Left lung (tissue), 10 donors: ENCODE measurements around the gene GJB4. TPM values are rescaled to one million over a fixed set of nuclear protein-coding genes. Genes with fewer than 3 reads are reported as not detected.
A peak's percentile ranks its signal among the peaks of the same experiment; 100 is the strongest.

Experiments used
- ATAC-seq: fragments of 200-7000 bp; cut with Tn5 transposase; one replicate; pipeline ENCODE4 v1.9.1; 2020; ENCODE audit warnings: moderate library complexity
- DNase-seq, 4 donors: peaks; one replicate each; pipeline ENCODE4 v3.0.0-alpha.2; 2013 to 2020
- H3K27ac ChIP-seq, 2 donors: fragments of 200-600 bp; sonication (generic) in 1 of 2; one replicate each; pipeline versions ENCODE4 v1.5.0 to v1.8.0; 2020 to 2021
- H3K27me3 ChIP-seq, 2 donors: fragments of 200-600 bp; sonication (generic) in 1 of 2; one replicate each; pipeline versions ENCODE4 v1.5.0 to v1.8.0; 2020 to 2021
- H3K36me3 ChIP-seq, 2 donors: fragments of 200-600 bp; sonication (generic) in 1 of 2; one replicate each; pipeline versions ENCODE4 v1.5.0 to v1.8.0; 2020 to 2021
- H3K4me1 ChIP-seq, 2 donors: fragments of 200-600 bp; one replicate each; pipeline ENCODE4 v1.8.0; 2021
- H3K4me3 ChIP-seq, 2 donors: fragments of 200-600 bp; sonication (generic) in 1 of 2; one replicate each; pipeline versions ENCODE4 v1.5.0 to v1.8.0; 2020 to 2021; ENCODE audit warnings: mild to moderate bottlenecking in 1 of 2
- H3K9me3 ChIP-seq, 2 donors: fragments of 200-600 bp; sonication (generic) in 1 of 2; one replicate each; pipeline versions ENCODE4 v1.5.0 to v1.8.0; 2020 to 2021
- intact Hi-C, 2 donors: fragments of 100-400 bp; cut with DNase I; formaldehyde crosslinking; loops; one replicate each; pipeline versions ENCODE4 v1.11.2 to v1.14.2; 2022
- polyA plus RNA-seq, 6 donors: library from polyadenylated mRNA; unstranded; fragments of 120-200 nt; gene quantifications; one replicate each; pipeline ENCODE4 v1.2.1, GENCODE V29; 2013; ENCODE audit not compliant: insufficient read length in 6 of 6
- total RNA-seq, 2 donors: library from RNA; stranded (reverse); fragmentation: NEBNext Ultra II Directional; extraction: Animal tissue kit (Norgen Biotek cat#: 25700); gene quantifications; one replicate each; pipeline ENCODE4 v1.2.1, GENCODE V29; 2021
- TF ChIP-seq, protein P1 (sequence below), 2 donors: fragments of 200-600 bp; sonication (generic) in 1 of 2; IDR thresholded peaks; one replicate each; pipeline versions ENCODE4 v1.5.0 to v1.8.0; 2021; ENCODE audit warnings: antibody characterized with exemption in 2 of 2
- donor health status: DM: no; HTN: yes; CAD: no.
- donor health status: DM: no; HTN: no; CAD: no.

GJB4 gene
- total and polyA plus RNA-seq, 8 donors, result 0.06 to 0.08 TPM; not detected in 6

DNA sequence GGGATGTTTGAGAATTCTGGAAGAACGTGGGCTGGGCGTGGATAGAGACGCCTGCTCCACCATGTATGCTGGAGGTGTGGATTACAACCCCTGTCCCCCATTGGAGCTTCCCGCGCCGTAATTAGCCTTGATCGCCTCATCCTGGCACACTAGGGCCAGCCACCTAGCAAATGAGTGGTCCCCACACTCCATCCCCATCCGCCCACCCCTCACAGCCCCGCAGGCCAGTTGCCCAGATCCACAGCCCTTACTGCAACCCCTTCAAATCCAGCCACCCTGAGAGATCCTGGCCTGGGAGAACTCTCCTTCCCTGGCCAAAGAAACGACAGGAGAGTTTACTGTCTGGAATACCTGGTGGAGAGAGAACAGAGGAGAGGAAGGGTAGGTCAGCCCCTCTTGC, 32.9 kb downstream of the GJB4 start:
- no peak for DNase-seq
- Histone ChIP-seq H3K4me1 (no peaks in the 10 kb centered on the region), H3K27me3 (peaks cover 4 to 38% of the 10 kb centered on the region in 2 donors), H3K27ac (no peak overlapping the region), H3K4me3 (peak overlapping the region in 1 of 2 donors; percentile 42), H3K36me3 (peaks cover 0 to 7% of the 10 kb centered on the region in 2 donors), H3K9me3 (no peaks in the 10 kb centered on the region)
- TF ChIP-seq, protein P1, sequence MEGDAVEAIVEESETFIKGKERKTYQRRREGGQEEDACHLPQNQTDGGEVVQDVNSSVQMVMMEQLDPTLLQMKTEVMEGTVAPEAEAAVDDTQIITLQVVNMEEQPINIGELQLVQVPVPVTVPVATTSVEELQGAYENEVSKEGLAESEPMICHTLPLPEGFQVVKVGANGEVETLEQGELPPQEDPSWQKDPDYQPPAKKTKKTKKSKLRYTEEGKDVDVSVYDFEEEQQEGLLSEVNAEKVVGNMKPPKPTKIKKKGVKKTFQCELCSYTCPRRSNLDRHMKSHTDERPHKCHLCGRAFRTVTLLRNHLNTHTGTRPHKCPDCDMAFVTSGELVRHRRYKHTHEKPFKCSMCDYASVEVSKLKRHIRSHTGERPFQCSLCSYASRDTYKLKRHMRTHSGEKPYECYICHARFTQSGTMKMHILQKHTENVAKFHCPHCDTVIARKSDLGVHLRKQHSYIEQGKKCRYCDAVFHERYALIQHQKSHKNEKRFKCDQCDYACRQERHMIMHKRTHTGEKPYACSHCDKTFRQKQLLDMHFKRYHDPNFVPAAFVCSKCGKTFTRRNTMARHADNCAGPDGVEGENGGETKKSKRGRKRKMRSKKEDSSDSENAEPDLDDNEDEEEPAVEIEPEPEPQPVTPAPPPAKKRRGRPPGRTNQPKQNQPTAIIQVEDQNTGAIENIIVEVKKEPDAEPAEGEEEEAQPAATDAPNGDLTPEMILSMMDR (IDR thresholded peaks at IDR 0.05), result no peak
- no peak for ATAC-seq
- intact Hi-C loops, result loop anchor here in 1 of 2 donors (5.0 kb wide), 1 partner anchor 60 kb away; no protein-coding TSS in a partner anchor

DNA sequence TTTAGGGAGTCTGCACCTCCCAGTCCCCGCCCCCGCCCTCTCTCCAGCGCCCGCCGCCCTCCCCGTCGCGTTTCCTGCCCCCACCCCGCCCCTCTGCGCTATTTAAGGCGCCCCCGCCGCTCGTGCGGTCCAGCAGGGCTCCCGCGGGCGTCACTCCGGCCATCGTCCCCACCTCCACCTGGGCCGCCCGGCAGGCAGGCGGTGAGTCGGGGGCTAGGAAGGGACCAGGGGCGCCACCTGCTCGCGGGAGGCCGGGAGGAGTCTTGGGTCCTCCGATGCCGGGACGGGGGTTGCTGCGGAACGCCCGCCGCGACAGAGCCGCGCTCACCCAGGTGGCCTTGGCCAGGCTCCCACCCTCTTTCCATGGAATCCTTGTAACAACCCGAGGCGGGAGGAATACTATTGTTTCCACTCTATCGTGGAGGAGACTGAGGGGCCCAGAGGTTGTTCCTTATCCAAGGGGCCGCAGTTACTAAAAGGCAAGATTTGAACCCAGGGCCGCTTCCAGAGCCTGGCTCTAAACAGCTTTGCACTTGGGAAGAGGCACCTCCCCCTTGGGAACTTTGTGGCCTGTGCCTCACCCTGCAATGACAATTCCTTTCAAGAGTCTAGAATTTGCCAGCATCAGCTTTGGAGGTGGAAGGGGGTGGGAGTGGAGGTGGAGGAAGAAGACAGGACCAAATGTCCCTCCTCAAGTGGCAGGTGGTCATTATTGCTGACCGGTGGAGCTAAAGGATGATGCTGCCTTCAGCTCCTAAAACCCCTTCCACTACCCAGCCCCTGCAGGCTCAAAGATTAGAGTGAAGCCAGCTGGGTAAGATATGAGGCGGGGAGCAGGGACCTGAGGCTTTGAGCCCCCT, 33.6 kb downstream of the GJB4 start, which contains the start of gene GJA4:
Gene GJA4 (plus strand): TSS at position 132 of the 860 bp plus-strand sequence. CDS start 1,215 bp downstream, outside the sequence.
- Histone ChIP-seq H3K9me3 (no peaks in the 10 kb centered on the region), H3K4me1 (no peaks in the 10 kb centered on the region), H3K27me3 (peaks cover 4 to 38% of the 10 kb centered on the region in 2 donors), H3K4me3 (peak within 1 kb of the TSS; percentile 19 to 42), H3K36me3 (peaks cover 0 to 7% of the 10 kb centered on the region in 2 donors), H3K27ac (peak within 1 kb of the TSS; percentile 54 to 55)
- intact Hi-C loops, result loop anchor here in 1 of 2 donors (5.0 kb wide), 1 partner anchor 59 kb away; no protein-coding TSS in a partner anchor
- peak; percentile 23 for ATAC-seq
- DNase-seq, result peak in 1 of 4 donors; percentile 62
- TF ChIP-seq, protein P1 (IDR thresholded peaks at IDR 0.05), result no peak

DNA sequence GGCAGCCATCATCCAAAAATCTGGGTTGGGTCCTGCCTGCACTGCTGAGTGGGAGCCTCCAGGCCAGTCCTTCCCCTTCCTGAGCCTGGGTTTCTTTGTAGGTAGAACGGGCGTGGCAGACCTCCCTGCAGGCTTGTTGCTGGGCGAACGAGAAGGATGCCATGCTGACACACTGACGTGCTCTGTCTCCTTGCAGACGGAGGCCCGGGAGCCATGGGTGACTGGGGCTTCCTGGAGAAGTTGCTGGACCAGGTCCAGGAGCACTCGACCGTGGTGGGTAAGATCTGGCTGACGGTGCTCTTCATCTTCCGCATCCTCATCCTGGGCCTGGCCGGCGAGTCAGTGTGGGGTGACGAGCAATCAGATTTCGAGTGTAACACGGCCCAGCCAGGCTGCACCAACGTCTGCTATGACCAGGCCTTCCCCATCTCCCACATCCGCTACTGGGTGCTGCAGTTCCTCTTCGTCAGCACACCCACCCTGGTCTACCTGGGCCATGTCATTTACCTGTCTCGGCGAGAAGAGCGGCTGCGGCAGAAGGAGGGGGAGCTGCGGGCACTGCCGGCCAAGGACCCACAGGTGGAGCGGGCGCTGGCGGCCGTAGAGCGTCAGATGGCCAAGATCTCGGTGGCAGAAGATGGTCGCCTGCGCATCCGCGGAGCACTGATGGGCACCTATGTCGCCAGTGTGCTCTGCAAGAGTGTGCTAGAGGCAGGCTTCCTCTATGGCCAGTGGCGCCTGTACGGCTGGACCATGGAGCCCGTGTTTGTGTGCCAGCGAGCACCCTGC, 34.7 kb downstream of the GJB4 start:
- DNase-seq (peak in 1 of 4 donors; percentile 61), ATAC-seq (no peak)
- peaks cover 0 to 7% of the 10 kb centered on the region in 2 donors for H3K36me3 ChIP-seq
- no peaks in the 10 kb centered on the region for H3K9me3 ChIP-seq
- TF ChIP-seq, protein P1 (IDR thresholded peaks at IDR 0.05), result no peak
- H3K27me3 ChIP-seq, result peaks cover 4 to 38% of the 10 kb centered on the region in 2 donors
- peak overlapping the region; percentile 7 to 42 for H3K4me3 ChIP-seq
- H3K27ac ChIP-seq, result peak overlapping the region in 1 of 2 donors; percentile 54
- no peaks in the 10 kb centered on the region for H3K4me1 ChIP-seq
- intact Hi-C loops, result loop anchor here in 1 of 2 donors (5.0 kb wide), 1 partner anchor 58 kb away; no protein-coding TSS in a partner anchor

DNA sequence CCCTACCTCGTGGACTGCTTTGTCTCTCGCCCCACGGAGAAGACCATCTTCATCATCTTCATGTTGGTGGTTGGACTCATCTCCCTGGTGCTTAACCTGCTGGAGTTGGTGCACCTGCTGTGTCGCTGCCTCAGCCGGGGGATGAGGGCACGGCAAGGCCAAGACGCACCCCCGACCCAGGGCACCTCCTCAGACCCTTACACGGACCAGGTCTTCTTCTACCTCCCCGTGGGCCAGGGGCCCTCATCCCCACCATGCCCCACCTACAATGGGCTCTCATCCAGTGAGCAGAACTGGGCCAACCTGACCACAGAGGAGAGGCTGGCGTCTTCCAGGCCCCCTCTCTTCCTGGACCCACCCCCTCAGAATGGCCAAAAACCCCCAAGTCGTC, 35.2 kb downstream of the GJB4 start:
- Histone ChIP-seq H3K4me1 (no peaks in the 10 kb centered on the region), H3K27ac (no peak overlapping the region), H3K27me3 (peaks cover 4 to 38% of the 10 kb centered on the region in 2 donors), H3K4me3 (peak overlapping the region; percentile 7 to 42), H3K9me3 (no peaks in the 10 kb centered on the region), H3K36me3 (peaks cover 0 to 7% of the 10 kb centered on the region in 2 donors)
- ATAC-seq, result no peak
- intact Hi-C loops, result loop anchor here in 1 of 2 donors (5.0 kb wide), 1 partner anchor 58 kb away; no protein-coding TSS in a partner anchor
- TF ChIP-seq, protein P1 (IDR thresholded peaks at IDR 0.05), result no peak
- peak in 1 of 4 donors; percentile 47 for DNase-seq
